ENCODE results near the gene TFDP1.

DNA sequence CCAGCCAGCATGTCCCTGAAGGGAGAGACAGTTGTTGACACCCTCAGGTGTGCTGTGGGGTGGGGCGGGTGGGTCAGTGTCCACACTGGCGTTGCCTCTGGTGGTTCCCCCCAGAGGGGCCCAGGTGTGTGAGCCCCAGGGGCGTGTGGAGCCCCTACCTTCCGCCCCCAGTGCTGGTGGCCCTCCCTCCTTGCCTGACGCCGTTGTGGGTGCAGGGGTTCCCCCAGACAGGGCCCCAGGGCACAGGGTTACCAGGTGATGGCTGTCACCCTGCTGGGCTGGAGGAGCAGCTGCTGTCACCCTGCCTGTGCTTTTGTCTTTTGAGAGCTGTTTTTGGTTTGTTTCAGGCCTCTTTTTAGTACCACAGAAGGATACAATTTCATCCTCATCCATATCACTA, 46.3 kb downstream of the TFDP1 start:
- TF ChIP-seq, protein P1, sequence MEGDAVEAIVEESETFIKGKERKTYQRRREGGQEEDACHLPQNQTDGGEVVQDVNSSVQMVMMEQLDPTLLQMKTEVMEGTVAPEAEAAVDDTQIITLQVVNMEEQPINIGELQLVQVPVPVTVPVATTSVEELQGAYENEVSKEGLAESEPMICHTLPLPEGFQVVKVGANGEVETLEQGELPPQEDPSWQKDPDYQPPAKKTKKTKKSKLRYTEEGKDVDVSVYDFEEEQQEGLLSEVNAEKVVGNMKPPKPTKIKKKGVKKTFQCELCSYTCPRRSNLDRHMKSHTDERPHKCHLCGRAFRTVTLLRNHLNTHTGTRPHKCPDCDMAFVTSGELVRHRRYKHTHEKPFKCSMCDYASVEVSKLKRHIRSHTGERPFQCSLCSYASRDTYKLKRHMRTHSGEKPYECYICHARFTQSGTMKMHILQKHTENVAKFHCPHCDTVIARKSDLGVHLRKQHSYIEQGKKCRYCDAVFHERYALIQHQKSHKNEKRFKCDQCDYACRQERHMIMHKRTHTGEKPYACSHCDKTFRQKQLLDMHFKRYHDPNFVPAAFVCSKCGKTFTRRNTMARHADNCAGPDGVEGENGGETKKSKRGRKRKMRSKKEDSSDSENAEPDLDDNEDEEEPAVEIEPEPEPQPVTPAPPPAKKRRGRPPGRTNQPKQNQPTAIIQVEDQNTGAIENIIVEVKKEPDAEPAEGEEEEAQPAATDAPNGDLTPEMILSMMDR (IDR thresholded peaks at IDR 0.05; ENCODE audit: insufficient read depth, low read length, poor library complexity, severe bottlenecking) = no peak
- no peak for TF ChIP-seq EZH2phosphoT487 (conservative IDR thresholded peaks at IDR 0.05; ENCODE audit: low read length)
